Esophagus muscularis mucosa (tissue), 3 donors: Measurements from ENCODE around the gene PLAGL2.

ENCODE experiments used
- CTCF ChIP-seq, 3 experiments: fragments of 200-600 bp in 2 of 3; fragments of 450-650 bp in 1 of 3; sonication (generic) in 2 of 3; IDR thresholded peaks; one replicate each; pipeline ENCODE4 v1.5.1; 2017 to 2019; ENCODE audit warnings: antibody characterized with exemption in 3 of 3, mild to moderate bottlenecking in 2 of 3, moderate library complexity in 1 of 3
- POLR2A ChIP-seq: fragments of 450-650 bp; IDR thresholded peaks from one replicate; pipeline ENCODE4 v1.6.1; 2017; ENCODE audit warnings: antibody characterized with exemption, moderate library complexity, mild to moderate bottlenecking, low read depth

DNA sequence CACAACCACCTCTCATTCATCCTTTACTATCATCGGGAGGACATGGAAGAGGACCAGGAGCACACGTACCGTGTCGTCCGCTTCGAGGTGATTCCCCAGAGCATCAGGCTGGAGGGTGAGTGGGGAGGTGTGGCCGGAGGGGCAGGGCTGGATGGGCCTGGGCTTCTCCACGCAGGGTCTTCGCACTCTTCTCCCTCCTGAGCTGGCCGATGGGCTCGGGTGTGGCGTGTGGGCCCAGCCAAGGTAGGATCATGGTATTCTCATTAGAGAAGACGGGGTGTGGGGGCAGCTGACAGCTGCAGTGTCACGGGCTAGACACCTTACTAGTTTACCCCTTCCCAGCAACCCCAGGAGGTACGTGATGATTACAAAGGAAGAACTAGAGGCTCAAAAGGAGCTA, 64.6 kb downstream of the PLAGL2 start:
- TF ChIP-seq CTCF (IDR thresholded peaks at IDR 0.05) (no peak), POLR2A (no peak)
